ENCODE measurements around the gene RASA1.

RASA1 gene

GRCh38 chr5:87403409-87403808 lies 135.7 kb downstream of the RASA1 start:
- no peak for DNase-seq (ENCODE audit: low read depth, low spot score)

- DNase-seq (ENCODE audit: low read depth, low spot score), result no peak
These were observed 136.2 kb downstream of the RASA1 start for GRCh38 chr5:87403899-87404298.

GRCh38 chr5:87404359-87404758 lies 136.7 kb downstream of the RASA1 start:
- DNase-seq (ENCODE audit: low read depth, low spot score), result no peak

- no peak for DNase-seq (ENCODE audit: low read depth, low spot score)
These were observed 137.9 kb downstream of the RASA1 start for GRCh38 chr5:87405472-87406155.

- DNase-seq (ENCODE audit: low read depth, low spot score), result no peak
These were observed 140.5 kb downstream of the RASA1 start for GRCh38 chr5:87408204-87408603.

- DNase-seq (ENCODE audit: low read depth, low spot score), result no peak
These were observed 143.2 kb downstream of the RASA1 start for GRCh38 chr5:87410931-87411330.

GRCh38 chr5:87411586-87411972 lies 143.9 kb downstream of the RASA1 start:
- no peak for DNase-seq (ENCODE audit: low read depth, low spot score)

- DNase-seq (ENCODE audit: low read depth, low spot score), result no peak
These were observed 144.4 kb downstream of the RASA1 start for GRCh38 chr5:87411973-87412629.

GRCh38 chr5:87412630-87413342 lies 145.1 kb downstream of the RASA1 start, which contains the start of gene CCNH:
CCNH (minus strand) TSS chr5:87412930; CDS start chr5:87412794, 136 bp downstream.
- DNase-seq (ENCODE audit: low read depth, low spot score), result peak; percentile 92

- no peak for DNase-seq (ENCODE audit: low read depth, low spot score)
These were observed 145.6 kb downstream of the RASA1 start for GRCh38 chr5:87413343-87413645.

GRCh38 chr5:87418506-87418905 lies 150.8 kb downstream of the RASA1 start:
- no peak for DNase-seq (ENCODE audit: low read depth, low spot score)

- DNase-seq (ENCODE audit: low read depth, low spot score), result no peak
These were observed 153.6 kb downstream of the RASA1 start for GRCh38 chr5:87421307-87421706.

- DNase-seq (ENCODE audit: low read depth, low spot score), result no peak
These were observed 156.1 kb downstream of the RASA1 start for GRCh38 chr5:87423755-87424154.

- DNase-seq (ENCODE audit: low read depth, low spot score), result no peak
These were observed 163.3 kb downstream of the RASA1 start for GRCh38 chr5:87430863-87431457.

GRCh38 chr5:87432460-87432859 lies 164.8 kb downstream of the RASA1 start:
- no peak for DNase-seq (ENCODE audit: low read depth, low spot score)

GRCh38 chr5:87433945-87434344 lies 166.3 kb downstream of the RASA1 start:
- DNase-seq (ENCODE audit: low read depth, low spot score), result no peak

- no peak for DNase-seq (ENCODE audit: low read depth, low spot score)
These were observed 166.8 kb downstream of the RASA1 start for GRCh38 chr5:87434461-87434860.

- DNase-seq (ENCODE audit: low read depth, low spot score), result no peak
These were observed 167.5 kb downstream of the RASA1 start for GRCh38 chr5:87435144-87435694.

- DNase-seq (ENCODE audit: low read depth, low spot score), result no peak
These were observed 170.0 kb downstream of the RASA1 start for GRCh38 chr5:87437724-87438123.

- no peak for DNase-seq (ENCODE audit: low read depth, low spot score)
These were observed 170.5 kb downstream of the RASA1 start for GRCh38 chr5:87438231-87438630.
